ENCODE results near the gene RFC4.
"Not testable (repeated sequence)": the region's sequence is repeated elsewhere in the genome, so short reads cannot be mapped to it uniquely, and the experiment has no call there.

RFC4 gene

GRCh38 chr3:186815435-186815834, 9.2 kb upstream of the RFC4 start:
- DNase-seq (ENCODE audit: insufficient read length, low spot score) = no peak
- no peak for FAIRE-seq
- TF ChIP-seq PAX5 (IDR thresholded peaks at IDR 0.05; ENCODE audit: insufficient read depth, low read length, severe bottlenecking) (no peak), SPI1 (IDR thresholded peaks at IDR 0.05; ENCODE audit: low read depth, low read length) (no peak), POLR2A (IDR thresholded peaks at IDR 0.05; ENCODE audit: low read depth, low read length) (no peak), POLR2AphosphoS5 (IDR thresholded peaks at IDR 0.05; ENCODE audit: low read depth, low read length) (no peak), POU2F2 (IDR thresholded peaks at IDR 0.05; ENCODE audit: low read depth, low read length) (no peak), TAF1 (IDR thresholded peaks at IDR 0.05; ENCODE audit: low read depth, low read length) (no peak)

- FAIRE-seq (no peak), DNase-seq (ENCODE audit: insufficient read length, low spot score) (no peak)
- TF ChIP-seq POU2F2 (IDR thresholded peaks at IDR 0.05; ENCODE audit: low read depth, low read length) (no peak), POLR2AphosphoS5 (IDR thresholded peaks at IDR 0.05; ENCODE audit: low read depth, low read length) (no peak), SPI1 (IDR thresholded peaks at IDR 0.05; ENCODE audit: low read depth, low read length) (no peak), PAX5 (IDR thresholded peaks at IDR 0.05; ENCODE audit: insufficient read depth, low read length, severe bottlenecking) (no peak), TAF1 (IDR thresholded peaks at IDR 0.05; ENCODE audit: low read depth, low read length) (no peak), POLR2A (IDR thresholded peaks at IDR 0.05; ENCODE audit: low read depth, low read length) (no peak)
Observed at GRCh38 chr3:186814100-186814499, 7.8 kb upstream of the RFC4 start.

- FAIRE-seq; DNase-seq (ENCODE audit: insufficient read length, low spot score): not testable (repeated sequence)
Observed at GRCh38 chr3:186811313-186811712, 5.0 kb upstream of the RFC4 start.

GRCh38 chr3:186810336-186810996, 4.2 kb upstream of the RFC4 start:
- DNase-seq (ENCODE audit: insufficient read length, low spot score) (no peak), FAIRE-seq (no peak)
- no peak for TF ChIP-seq TAF1 (IDR thresholded peaks at IDR 0.05; ENCODE audit: low read depth, low read length)
- no peak for TF ChIP-seq POU2F2 (IDR thresholded peaks at IDR 0.05; ENCODE audit: low read depth, low read length)
- no peak for TF ChIP-seq POLR2A (IDR thresholded peaks at IDR 0.05; ENCODE audit: low read depth, low read length)
- TF ChIP-seq SPI1 (IDR thresholded peaks at IDR 0.05; ENCODE audit: low read depth, low read length) = no peak
- TF ChIP-seq POLR2AphosphoS5 (IDR thresholded peaks at IDR 0.05; ENCODE audit: low read depth, low read length) = no peak
- no peak for TF ChIP-seq PAX5 (IDR thresholded peaks at IDR 0.05; ENCODE audit: insufficient read depth, low read length, severe bottlenecking)

DNA sequence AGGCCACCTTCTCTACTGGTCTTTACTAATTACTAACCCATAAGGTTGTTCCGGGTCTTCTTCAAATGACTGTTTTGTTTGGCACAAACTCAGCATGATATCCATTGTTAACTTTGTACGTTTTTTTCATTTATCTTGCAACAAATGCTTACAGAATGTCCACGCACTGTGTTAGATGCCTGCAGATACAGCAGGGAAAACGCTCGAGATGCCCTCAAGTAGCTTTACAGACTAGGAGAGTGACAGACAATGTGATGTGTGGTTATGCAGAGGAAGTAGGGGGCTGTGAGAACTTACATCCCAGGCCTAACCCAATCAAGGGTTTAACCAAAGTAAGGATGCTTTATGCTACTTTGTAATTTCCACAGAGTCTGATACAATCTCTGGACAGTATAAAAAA, 949 bp upstream of the RFC4 start:
- no peak for FAIRE-seq
- TF ChIP-seq SPI1 (IDR thresholded peaks at IDR 0.05; ENCODE audit: low read depth, low read length) = peak; percentile 30; the same call in 1 of the 2 replicates
- no peak for TF ChIP-seq POU2F2 (IDR thresholded peaks at IDR 0.05; ENCODE audit: low read depth, low read length)
- no peak for TF ChIP-seq TAF1 (IDR thresholded peaks at IDR 0.05; ENCODE audit: low read depth, low read length)
- no peak for DNase-seq (ENCODE audit: insufficient read length, low spot score)

GRCh38 chr3:186803447-186803846, 2.8 kb downstream of the RFC4 start:
- DNase-seq (ENCODE audit: insufficient read length, low spot score); FAIRE-seq: not testable (repeated sequence)

- no peak for FAIRE-seq
- TF ChIP-seq TAF1 (IDR thresholded peaks at IDR 0.05; ENCODE audit: low read depth, low read length) (no peak), POU2F2 (IDR thresholded peaks at IDR 0.05; ENCODE audit: low read depth, low read length) (no peak), SPI1 (IDR thresholded peaks at IDR 0.05; ENCODE audit: low read depth, low read length) (no peak), POLR2AphosphoS5 (IDR thresholded peaks at IDR 0.05; ENCODE audit: low read depth, low read length) (no peak), PAX5 (IDR thresholded peaks at IDR 0.05; ENCODE audit: insufficient read depth, low read length, severe bottlenecking) (no peak), POLR2A (IDR thresholded peaks at IDR 0.05; ENCODE audit: low read depth, low read length) (no peak)
- no peak for DNase-seq (ENCODE audit: insufficient read length, low spot score)
Observed at GRCh38 chr3:186802701-186803100, 3.6 kb downstream of the RFC4 start.

DNA sequence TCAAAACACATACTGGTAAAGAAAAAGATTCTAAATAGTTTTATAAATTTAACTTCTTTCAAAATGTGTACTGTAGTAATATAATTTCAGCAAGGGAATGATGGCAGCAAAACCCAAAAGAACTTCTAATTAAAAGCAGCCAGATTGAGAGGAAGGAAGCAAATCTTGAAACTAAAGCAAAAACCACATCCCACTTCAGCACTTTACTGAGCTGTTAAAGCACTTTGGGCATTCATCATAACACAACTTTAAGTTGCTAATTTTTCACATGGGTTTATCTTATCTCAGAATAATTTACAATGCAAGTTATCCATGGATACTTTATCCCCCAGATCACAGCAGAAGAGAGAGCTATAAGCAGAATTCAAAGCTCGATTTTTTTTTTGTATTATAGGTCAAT, 6.0 kb downstream of the RFC4 start:
- DNase-seq (ENCODE audit: insufficient read length, low spot score) = no peak
- no peak for FAIRE-seq
- TF ChIP-seq PAX5 (IDR thresholded peaks at IDR 0.05; ENCODE audit: insufficient read depth, low read length, severe bottlenecking) = no peak
- no peak for TF ChIP-seq TAF1 (IDR thresholded peaks at IDR 0.05; ENCODE audit: low read depth, low read length)
- no peak for TF ChIP-seq POU2F2 (IDR thresholded peaks at IDR 0.05; ENCODE audit: low read depth, low read length)
- TF ChIP-seq POLR2AphosphoS5 (IDR thresholded peaks at IDR 0.05; ENCODE audit: low read depth, low read length) = no peak
- no peak for TF ChIP-seq POLR2A (IDR thresholded peaks at IDR 0.05; ENCODE audit: low read depth, low read length)
- TF ChIP-seq SPI1 (IDR thresholded peaks at IDR 0.05; ENCODE audit: low read depth, low read length) = no peak

DNA sequence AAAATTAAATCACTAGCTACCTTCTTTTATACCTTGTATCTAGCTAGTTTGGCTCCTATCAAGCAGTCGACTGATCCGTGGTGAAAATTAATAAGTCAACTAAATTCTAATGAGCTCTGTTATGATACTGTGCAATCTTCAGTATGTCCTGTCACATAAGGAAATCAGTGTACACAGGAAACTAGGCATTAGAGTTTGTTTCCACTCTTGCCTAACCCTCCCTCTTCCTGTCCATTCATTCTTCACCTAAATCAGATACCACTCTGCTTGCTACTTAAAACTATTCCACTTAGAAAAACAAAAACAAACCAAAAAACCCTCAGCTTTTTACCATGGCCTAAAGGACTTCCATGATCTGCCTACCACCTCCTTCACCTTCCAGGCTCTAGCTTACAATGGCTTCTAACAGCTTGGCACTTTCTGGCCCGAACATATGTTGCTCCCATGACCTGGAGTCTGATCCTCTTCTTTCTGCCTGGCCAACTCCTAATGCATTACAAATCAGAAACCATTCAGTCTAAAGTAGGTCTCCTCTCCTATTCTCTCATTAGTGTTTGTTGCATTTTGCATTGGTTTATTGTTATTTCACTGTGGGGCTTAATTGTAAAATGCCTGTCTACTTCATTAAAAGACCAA, 7.9 kb downstream of the RFC4 start:
- no peak for DNase-seq (ENCODE audit: insufficient read length, low spot score)
- TF ChIP-seq POLR2A (IDR thresholded peaks at IDR 0.05; ENCODE audit: low read depth, low read length) = no peak
- TF ChIP-seq POLR2AphosphoS5 (IDR thresholded peaks at IDR 0.05; ENCODE audit: low read depth, low read length) = no peak
- TF ChIP-seq TAF1 (IDR thresholded peaks at IDR 0.05; ENCODE audit: low read depth, low read length) = no peak
- TF ChIP-seq SPI1 (IDR thresholded peaks at IDR 0.05; ENCODE audit: low read depth, low read length) = no peak
- no peak for TF ChIP-seq POU2F2 (IDR thresholded peaks at IDR 0.05; ENCODE audit: low read depth, low read length)
- no peak for TF ChIP-seq PAX5 (IDR thresholded peaks at IDR 0.05; ENCODE audit: insufficient read depth, low read length, severe bottlenecking)
- FAIRE-seq = peak; percentile 5

DNA sequence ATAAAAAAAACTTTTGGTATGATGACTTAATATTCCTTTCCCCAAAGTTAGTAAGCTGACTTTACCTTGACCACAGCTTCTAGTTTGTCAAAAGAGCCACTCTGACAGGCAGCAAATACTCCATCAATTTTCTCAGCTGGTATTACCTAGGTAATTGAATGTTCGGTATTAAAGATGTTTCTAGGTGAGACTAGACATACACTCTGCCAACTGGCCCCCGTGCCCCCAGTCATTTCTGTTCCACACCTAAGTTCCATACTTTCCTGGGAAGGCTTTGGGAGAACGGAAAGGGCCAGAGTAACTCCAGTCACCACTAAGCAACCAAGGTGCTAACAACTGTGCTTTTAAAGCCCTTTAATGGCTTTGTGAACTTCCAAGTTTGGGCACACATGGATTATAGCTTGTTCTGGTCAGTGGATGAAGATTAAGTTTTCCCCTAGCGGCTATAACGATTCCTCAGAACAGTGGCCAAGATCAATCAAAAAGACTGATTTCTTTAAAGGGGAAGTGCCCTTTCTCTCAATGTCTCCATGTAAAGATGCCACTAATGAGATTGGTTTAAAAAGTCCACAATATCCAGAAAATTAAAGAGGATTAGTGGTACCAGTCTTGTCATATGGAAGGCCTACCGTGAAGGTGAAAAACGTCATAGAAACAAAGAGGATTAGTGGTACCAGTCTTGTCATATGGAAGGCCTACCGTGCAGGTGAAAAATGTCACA, 15.9 kb downstream of the RFC4 start:
- peak; percentile 43 for FAIRE-seq
- TF ChIP-seq POLR2A (IDR thresholded peaks at IDR 0.05; ENCODE audit: low read depth, low read length) (peak; percentile 95), SPI1 (IDR thresholded peaks at IDR 0.05; ENCODE audit: low read depth, low read length) (peak; percentile 64), POLR2AphosphoS5 (IDR thresholded peaks at IDR 0.05; ENCODE audit: low read depth, low read length) (peak; percentile 95), TAF1 (IDR thresholded peaks at IDR 0.05; ENCODE audit: low read depth, low read length) (no peak), PAX5 (IDR thresholded peaks at IDR 0.05; ENCODE audit: insufficient read depth, low read length, severe bottlenecking) (peak; percentile 5), POU2F2 (IDR thresholded peaks at IDR 0.05; ENCODE audit: low read depth, low read length) (peak; percentile 74; the same call in 1 of the 2 replicates)
- DNase-seq (ENCODE audit: insufficient read length, low spot score) = no peak

Measured in GM12891 (cell line).